ENCODE measurements around the gene CCL14.

CCL14 gene

GRCh38 chr17:35981246-35981645 is 5.3 kb downstream of the CCL14 start, which contains the start of gene CCL16:
Gene CCL16, minus strand, starts transcription at chr17:35981497. Its CDS starts 77 bp downstream, at chr17:35981420.
- TF ChIP-seq CTCF (IDR thresholded peaks at IDR 0.05; ENCODE audit: borderline replicate concordance, control extremely low read depth, extremely low read depth, insufficient read depth, missing control alignments): no peak

DNA sequence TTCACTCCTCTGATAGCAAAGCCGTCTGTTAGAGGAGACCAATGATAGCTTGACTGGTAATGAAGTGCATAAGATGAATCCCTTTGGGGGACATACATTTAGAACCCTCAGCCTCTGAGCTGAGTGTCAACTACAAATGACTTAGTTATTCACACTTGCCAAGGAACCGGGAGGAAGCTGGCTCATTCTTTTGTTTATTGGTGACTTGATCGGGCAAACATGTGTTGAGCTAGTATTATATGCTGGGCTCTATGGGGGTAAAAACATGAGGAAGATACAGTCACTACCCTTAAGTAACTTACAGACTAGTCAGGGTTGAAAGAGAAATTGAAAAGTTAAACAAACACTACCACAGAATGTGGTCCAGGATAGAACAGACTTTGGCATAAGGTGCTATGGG is 8.2 kb downstream of the CCL14 start:
- DNase-seq (ENCODE audit: low spot score): no peak
- in situ Hi-C loops (cut with MboI; ENCODE audit: low sequenced_read_pairs, unreplicated experiment): loop anchor here (10.0 kb wide), 2 partner anchors 96 to 166 kb away; no protein-coding TSS in a partner anchor
- no peak for TF ChIP-seq CTCF (IDR thresholded peaks at IDR 0.05; ENCODE audit: borderline replicate concordance, control extremely low read depth, extremely low read depth, insufficient read depth, missing control alignments)

More at GRCh38 chr17:35981246-35981645, 5.3 kb downstream of the CCL14 start, which contains the start of gene CCL16:
- no peak for DNase-seq (ENCODE audit: low spot score)
- in situ Hi-C loops (cut with MboI; ENCODE audit: low sequenced_read_pairs, unreplicated experiment): no loop called here

GRCh38 chr17:35977509-35977908 is 9.0 kb downstream of the CCL14 start:
- in situ Hi-C loops (cut with MboI; ENCODE audit: low sequenced_read_pairs, unreplicated experiment): loop anchor here (10.0 kb wide), 2 partner anchors 97 to 167 kb away; no protein-coding TSS in a partner anchor
- no peak for TF ChIP-seq CTCF (IDR thresholded peaks at IDR 0.05; ENCODE audit: borderline replicate concordance, control extremely low read depth, extremely low read depth, insufficient read depth, missing control alignments)

DNA sequence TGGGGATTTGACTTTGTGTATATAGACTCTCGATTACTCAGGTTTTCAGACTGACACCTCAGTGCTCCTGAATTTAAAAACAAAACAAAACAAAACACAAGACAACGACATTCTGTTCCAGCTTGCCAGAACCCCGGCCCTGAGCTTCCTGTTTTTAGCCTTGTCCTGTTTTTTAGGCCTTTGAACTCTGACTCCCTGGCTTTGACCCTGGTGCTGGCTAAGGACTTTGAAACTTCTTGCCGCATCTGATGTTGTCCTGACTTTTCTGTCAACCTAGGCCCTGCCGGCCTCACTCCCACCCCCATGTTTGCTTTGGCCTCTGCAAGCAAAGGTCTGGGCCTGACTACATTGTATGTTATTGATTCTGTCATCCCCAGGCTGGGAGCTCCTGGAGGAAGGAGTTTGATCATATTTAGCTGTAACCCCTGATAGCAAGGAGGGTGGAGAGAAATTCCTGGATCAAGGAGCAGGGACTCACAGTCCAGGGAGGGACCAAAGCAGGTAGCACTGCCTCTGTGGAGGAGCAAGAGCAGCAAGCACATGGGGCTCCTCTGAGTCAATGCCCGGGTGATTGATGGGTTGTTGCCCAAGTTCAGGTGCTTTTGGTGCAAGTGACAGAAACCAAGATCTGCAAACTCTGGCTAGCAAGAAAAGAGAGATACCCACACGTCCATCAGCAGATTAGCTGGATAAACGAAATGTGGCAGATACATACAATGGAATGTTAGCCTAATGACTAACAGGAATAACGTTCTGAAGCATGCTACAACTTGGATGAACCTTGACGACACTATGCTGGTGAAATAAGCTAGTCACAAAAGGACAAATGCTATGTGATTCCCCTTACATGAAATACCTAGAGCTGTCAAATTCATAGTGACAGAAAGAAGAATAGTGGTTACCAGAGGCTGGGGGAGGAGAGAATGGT is 12.9 kb downstream of the CCL14 start:
- in situ Hi-C loops (cut with MboI; ENCODE audit: low sequenced_read_pairs, unreplicated experiment): loop anchor here (10.0 to 25.0 kb wide), 3 partner anchors 101 to 514 kb away; partner anchors contain the start of gene ZNHIT3
- no peak for DNase-seq (ENCODE audit: low spot score)
- TF ChIP-seq CTCF (IDR thresholded peaks at IDR 0.05; ENCODE audit: borderline replicate concordance, control extremely low read depth, extremely low read depth, insufficient read depth, missing control alignments): no peak

More at GRCh38 chr17:35977509-35977908, 9.0 kb downstream of the CCL14 start:
- DNase-seq (ENCODE audit: low spot score): no peak

DNA sequence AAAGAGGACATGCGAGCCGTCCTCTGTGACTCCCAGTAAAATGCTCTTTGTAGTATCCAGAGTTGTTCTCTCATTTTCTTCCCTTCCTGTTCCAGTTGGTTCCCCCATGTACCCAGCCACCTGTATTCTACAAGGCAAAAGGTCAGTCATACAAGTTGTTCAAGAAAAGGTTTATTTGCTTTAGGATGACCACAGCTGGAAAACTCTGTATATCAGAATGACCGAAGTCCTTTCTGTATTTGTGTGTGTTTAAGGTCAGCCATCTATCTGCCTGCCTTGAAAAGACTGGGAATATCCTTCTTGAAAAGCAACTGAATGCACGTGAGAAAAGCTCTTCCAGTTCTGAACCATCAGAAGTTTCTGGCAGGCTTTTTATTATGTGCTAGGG is 13.6 kb downstream of the CCL14 start:
- no peak for TF ChIP-seq CTCF (IDR thresholded peaks at IDR 0.05; ENCODE audit: borderline replicate concordance, control extremely low read depth, extremely low read depth, insufficient read depth, missing control alignments)
- in situ Hi-C loops (cut with MboI; ENCODE audit: low sequenced_read_pairs, unreplicated experiment): loop anchor here (10.0 to 25.0 kb wide), 3 partner anchors 102 to 514 kb away; partner anchors contain the start of gene ZNHIT3
- DNase-seq (ENCODE audit: low spot score): no peak

DNA sequence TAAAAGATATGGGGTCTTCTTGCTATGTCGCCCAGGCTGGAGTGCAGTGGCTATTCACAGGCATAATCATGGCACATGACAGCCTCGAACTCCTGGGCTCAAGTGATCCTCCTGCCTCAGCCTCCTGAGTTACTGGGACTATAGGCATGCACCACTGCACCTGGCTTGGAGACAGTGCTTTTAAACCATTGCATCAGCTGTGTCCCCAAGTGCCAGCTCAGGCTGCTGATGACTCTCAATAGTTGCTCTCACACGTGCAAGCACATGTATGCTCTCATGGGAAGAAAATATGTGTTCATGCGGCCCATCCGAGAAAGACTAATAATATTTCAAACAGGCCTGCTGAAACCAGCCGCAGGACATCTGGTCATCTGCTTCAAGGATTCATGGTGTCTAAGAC is 14.0 kb downstream of the CCL14 start:
- in situ Hi-C loops (cut with MboI; ENCODE audit: low sequenced_read_pairs, unreplicated experiment): loop anchor here (10.0 to 25.0 kb wide), 3 partner anchors 102 to 515 kb away; partner anchors contain the start of gene ZNHIT3
- TF ChIP-seq CTCF (IDR thresholded peaks at IDR 0.05; ENCODE audit: borderline replicate concordance, control extremely low read depth, extremely low read depth, insufficient read depth, missing control alignments): no peak

More for the DNA sequence above, 14.0 kb downstream of the CCL14 start:
- DNase-seq (ENCODE audit: low spot score): no peak

Measured in GM13976 (cell line).